GM12892 (cell line): Measurements from ENCODE around the gene PDGFC.

Experiments used
- POLR2A ChIP-seq: IDR thresholded peaks from 2 replicates; pipeline ENCODE4 v1.6.1; 2011; ENCODE audit warnings: low read depth, low read length, control low read depth
- TAF1 ChIP-seq: IDR thresholded peaks from 2 replicates; pipeline ENCODE4 v1.6.1; 2011; ENCODE audit warnings: low read depth, mild to moderate bottlenecking, control low read depth, low read length, borderline replicate concordance

- TF ChIP-seq POLR2A (no peak), TAF1 (no peak)
Observed at GRCh38 chr4:156894234-156894633, 77.4 kb downstream of the PDGFC start.
